GM19025 (cell line): ENCODE results near the gene AGPAT2.

Experiments used
- ATAC-seq: cut with Tn5 transposase; IDR thresholded peaks from one replicate; pipeline ENCODE4 v1.9.1; 2021; ENCODE audit warnings: mild to moderate bottlenecking, low read depth, moderate library complexity; ENCODE audit not compliant: unreplicated experiment

AGPAT2 gene

DNA sequence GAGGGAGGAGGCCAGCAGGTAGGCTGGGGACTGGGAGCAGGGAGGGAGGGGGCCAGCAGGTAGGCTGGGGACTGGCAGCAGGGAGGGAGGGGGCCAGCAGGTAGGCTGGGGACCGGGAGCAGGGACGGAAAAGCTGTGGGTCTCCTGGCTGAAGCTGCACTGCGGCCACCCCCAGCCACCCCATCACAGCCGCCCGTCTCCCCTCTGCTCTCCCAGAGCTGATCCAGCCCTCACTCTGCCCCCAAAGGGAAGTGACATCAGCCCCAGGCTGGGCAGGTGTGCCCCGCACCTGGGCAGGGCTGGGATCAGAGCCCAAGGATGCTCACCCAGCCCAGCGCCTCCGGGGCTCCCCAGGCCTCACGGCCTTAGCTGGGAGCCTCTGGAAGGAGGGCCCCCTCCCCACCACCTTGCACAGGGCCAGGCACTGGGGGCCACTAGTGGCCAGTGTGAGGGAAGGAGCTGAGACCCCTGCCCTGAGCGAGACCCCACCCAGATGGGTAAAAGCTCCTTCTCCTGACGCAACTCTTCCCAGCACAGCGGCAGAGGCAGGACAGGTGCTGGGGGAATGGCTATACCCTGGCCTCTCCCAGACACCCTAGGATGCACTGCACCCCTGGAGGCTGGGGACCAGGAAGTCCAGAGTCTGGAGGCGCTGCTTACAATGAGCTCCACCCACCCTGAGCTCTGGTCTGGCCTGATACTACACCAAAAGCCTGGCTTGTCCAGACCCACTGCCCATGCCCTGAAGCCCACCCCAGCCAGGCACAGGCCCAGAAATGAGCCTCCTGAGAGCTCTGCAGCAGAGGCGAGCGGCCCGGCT is 11.6 kb downstream of the AGPAT2 start:
- ATAC-seq: no peak

- ATAC-seq: no peak
Measured at GRCh38 chr9:136674786-136675349, 12.4 kb downstream of the AGPAT2 start.

DNA sequence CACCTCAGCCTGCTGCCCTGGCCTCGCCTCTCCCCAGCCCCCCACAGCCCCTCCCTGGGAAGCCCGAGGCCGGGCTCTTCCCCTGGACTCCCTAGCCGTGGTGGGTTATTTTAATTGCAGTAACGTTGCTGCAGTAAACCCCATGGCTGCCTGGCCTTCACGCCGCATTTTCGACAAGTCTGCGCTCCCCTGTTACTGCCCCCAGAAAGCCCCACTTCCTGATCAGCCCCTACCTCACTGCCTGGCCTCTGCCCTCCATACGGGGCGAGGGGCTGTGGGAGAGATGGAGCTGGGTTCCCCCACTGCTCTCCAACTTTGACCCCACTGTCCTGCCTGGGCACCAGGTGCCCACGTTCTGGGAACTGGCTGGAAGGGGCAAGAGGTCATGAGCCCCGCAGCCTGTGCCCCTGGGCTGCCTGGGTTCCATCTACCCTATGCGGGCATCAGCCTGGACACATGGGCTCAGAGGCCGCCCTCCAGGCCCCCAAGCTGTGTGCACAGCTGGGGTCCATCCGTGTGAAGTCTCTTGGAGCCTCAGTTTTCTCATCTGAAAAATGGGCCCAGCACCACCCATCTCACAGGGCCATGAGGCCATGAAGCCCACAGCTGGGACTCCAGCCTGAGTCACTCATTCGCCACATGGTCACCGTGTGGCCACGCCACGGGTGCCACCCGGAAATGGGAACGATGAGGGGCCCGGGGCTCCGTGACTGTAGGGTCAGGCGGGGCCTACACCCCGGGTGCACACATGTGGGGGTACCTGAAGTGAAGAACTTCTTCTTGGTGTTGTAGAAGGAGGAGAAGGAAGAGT is 13.1 kb downstream of the AGPAT2 start:
- ATAC-seq: no peak

- no peak for ATAC-seq
Measured at GRCh38 chr9:136673088-136673974, 13.9 kb downstream of the AGPAT2 start.

DNA sequence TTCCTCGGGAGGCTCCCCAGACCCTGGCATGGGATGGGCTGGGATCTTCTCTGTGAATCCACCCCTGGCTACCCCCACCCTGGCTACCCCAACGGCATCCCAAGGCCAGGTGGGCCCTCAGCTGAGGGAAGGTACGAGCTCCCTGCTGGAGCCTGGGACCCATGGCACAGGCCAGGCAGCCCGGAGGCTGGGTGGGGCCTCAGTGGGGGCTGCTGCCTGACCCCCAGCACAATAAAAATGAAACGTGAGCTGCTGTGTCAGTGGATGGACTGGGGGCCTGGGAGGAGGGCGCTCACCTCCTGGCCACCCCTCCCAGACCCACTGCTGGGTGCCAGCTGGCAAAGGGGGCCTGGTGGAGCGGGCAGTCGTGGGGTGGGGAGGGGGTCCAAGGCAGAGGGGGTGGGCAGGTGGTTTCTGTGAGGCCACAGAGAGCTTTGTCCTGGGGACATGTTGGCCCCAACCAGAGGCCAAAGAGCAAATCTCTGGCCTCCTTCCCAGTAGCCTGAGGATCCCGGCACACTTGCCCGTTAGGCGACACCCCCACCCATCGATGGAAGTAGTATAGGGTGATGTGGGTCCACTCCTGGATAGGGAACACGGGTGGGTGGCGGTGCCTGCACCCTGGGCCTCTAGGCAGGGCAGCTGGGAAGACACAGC is 14.7 kb downstream of the AGPAT2 start:
- no peak for ATAC-seq

DNA sequence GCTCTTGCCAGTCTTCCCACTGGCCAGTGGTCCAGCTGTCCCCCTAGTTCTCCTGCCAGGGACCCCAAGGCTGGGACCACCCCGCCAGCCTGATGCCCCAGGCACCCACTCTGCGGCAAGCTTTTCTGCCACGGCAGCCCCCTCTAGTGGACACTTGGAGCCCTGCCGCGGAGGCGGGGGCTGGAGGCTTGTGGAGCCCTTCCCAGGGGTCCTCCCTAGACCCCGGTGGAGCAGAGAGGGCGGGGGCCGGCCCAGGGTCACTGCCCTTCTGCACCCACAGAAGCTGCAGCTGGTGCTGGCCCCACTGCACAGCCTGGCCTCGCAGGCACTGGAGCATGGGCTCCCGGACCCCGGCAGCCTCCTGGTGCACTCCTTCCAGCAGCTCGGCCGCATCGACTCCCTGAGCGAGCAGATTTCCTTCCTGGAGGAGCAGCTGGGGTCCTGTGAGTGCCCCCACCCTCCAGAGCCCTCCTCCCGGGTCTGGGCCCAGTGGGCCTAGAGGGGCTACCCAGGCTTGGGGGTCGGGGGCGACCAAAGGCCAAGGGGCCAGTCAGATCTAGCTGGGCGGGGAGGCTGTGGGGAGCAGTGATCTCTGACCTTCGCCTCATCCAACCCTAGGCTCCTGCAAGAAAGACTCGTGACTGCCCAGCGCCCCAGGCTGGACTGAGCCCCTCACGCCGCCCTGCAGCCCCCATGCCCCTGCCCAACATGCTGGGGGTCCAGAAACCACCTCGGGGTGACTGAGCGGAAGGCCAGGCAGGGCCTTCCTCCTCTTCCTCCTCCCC is 15.4 kb downstream of the AGPAT2 start:
- no peak for ATAC-seq

GRCh38 chr9:136671254-136671614 is 16.0 kb downstream of the AGPAT2 start:
- ATAC-seq: no peak

DNA sequence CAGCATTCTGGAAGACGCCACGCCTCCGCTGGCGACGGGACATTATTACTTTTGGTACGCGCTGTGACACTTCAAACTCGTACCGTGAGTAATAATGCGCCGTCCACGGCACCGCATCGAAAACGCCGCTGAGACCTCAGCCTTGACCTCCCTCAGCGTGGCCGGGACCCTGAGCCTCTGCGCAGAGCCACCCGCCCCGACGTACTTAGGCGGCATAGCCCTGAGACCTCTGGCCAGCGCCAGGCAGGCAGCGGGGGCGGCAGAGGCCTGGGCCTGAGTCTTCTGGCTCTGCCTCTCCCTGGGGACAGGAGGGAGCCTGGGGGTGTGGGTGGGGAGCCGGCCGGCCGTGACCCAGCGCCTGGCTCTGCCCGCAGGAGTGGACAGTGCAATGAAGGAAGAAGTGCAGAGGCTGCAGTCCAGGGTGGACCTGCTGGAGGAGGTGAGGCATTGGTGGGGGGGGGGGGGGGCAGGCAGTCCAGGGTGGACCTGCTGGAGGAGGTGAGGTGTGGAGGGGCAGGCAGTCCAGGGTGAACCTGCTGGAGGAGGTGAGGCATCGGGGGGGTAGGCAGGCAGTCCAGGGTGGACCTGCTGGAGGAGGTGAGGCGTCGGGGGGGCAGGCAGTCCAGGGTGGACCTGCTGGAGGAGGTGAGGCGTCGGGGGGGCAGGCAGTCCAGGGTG is 16.5 kb downstream of the AGPAT2 start:
- no peak for ATAC-seq

DNA sequence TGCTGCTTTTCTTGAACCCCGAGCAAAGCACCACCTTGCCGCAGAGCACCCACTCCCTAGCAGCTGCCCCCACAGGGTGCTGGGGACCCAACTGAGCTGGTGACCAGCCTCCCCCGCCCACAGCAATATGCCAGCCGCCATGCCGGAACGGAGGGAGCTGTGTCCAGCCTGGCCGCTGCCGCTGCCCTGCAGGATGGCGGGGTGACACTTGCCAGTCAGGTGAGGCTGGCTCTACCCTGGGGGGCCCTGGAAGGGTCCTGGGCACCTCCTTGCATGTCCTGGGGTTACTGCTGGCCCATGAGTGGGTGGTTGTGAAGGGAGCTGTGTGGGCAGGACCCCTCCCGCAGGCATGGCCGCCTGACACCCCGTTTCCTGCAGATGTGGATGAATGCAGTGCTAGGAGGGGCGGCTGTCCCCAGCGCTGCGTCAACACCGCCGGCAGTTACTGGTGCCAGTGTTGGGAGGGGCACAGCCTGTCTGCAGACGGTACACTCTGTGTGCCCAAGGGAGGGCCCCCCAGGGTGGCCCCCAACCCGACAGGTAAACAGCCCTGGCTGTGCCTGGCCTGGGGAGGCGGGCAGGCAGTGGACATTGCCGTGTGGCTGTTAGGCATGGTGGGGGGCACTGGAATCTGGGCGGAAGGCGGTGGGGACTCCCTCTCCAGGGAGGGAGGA is 17.3 kb downstream of the AGPAT2 start:
- ATAC-seq: no peak

- no peak for ATAC-seq
Measured at GRCh38 chr9:136668983-136669790, 18.1 kb downstream of the AGPAT2 start.

- no peak for ATAC-seq
Measured at GRCh38 chr9:136667940-136668760, 19.1 kb downstream of the AGPAT2 start.

GRCh38 chr9:136667214-136667939 is 19.9 kb downstream of the AGPAT2 start:
- ATAC-seq: no peak

DNA sequence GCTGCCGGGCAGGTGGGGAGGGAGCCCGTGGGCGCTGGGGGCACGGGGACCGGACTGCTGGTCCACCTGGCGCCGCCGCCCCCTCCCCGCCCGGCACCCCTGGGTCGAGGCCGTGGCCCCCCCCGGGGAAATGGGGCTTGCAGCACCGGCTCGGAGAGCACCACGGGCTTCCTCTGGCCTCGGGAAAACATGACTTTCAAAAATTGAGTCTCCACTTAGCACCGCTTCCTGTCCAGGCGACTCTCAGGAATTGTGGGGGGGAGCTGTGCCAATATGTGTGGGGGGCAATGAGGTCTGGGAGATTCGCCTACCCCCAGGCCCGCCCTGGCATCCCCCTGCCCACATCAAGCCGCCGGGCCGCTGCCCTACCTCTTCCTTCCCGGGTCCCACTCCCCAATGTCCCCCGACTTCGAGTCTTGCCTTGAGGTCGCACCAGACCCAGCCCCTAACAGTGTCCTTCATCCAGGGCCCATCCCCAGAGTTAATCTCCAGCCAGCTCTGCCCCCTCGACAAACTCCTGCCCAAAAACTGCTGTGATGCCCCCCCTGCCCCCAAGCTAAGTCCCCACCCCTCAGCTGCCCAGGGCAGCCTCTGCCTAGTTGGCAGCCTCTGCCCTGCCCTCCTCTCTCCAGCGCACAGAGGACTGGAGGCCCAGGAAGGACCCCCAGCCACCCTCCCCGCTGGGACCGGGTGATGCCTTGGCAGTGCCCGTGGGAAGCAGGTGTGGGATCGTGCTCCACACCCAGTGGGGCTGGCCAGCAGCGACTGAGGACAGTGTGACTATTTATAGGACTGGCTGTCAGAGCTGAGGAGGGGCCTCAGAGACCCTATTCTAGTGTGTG is 20.7 kb downstream of the AGPAT2 start:
- no peak for ATAC-seq

DNA sequence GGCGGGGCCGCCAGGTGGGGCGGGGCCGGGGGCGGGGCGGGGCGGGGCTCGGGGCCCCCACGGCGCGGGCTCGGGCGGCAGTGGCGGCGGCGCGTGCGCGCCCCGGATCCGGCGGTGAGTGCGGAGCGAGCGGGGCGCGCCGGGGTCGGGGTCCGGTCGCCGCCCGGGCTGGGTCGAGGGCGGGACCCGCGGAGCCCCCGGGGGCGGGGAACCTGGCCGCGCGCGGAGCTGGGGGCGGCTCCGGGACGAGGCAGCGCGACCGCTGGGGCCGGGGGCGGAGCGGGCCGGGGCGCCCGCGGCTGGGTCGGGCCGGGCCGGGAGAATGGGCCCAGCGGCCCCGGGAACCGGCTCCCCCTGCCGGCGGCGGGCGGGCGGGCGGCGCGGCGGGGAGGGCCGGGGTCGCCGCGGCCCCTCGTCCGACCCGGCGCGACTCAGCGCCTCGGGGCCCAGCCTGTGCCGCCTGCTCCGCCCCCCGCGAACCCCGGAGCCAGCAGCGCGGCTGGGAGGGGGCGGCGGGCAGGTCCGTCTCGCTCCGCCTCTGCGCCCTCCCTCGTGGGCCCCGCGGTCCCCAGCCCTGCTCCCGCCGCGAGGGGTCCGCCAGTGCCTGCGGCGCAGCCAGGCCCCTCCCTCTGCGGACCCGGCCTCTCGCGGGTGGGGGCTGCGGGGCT is 21.4 kb downstream of the AGPAT2 start:
- no peak for ATAC-seq
